Kidney tubule cell (primary cell): ENCODE measurements around the gene C1orf94.
A peak's percentile ranks its signal among the peaks of the same experiment; 100 is the strongest.

Experiments
- DNase-seq: peaks from one replicate; pipeline ENCODE4 v3.0.0-alpha.2; 2018; ENCODE audit warnings: low spot score

C1orf94 gene, protein sequence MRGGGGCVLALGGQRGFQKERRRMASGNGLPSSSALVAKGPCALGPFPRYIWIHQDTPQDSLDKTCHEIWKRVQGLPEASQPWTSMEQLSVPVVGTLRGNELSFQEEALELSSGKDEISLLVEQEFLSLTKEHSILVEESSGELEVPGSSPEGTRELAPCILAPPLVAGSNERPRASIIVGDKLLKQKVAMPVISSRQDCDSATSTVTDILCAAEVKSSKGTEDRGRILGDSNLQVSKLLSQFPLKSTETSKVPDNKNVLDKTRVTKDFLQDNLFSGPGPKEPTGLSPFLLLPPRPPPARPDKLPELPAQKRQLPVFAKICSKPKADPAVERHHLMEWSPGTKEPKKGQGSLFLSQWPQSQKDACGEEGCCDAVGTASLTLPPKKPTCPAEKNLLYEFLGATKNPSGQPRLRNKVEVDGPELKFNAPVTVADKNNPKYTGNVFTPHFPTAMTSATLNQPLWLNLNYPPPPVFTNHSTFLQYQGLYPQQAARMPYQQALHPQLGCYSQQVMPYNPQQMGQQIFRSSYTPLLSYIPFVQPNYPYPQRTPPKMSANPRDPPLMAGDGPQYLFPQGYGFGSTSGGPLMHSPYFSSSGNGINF

DNA sequence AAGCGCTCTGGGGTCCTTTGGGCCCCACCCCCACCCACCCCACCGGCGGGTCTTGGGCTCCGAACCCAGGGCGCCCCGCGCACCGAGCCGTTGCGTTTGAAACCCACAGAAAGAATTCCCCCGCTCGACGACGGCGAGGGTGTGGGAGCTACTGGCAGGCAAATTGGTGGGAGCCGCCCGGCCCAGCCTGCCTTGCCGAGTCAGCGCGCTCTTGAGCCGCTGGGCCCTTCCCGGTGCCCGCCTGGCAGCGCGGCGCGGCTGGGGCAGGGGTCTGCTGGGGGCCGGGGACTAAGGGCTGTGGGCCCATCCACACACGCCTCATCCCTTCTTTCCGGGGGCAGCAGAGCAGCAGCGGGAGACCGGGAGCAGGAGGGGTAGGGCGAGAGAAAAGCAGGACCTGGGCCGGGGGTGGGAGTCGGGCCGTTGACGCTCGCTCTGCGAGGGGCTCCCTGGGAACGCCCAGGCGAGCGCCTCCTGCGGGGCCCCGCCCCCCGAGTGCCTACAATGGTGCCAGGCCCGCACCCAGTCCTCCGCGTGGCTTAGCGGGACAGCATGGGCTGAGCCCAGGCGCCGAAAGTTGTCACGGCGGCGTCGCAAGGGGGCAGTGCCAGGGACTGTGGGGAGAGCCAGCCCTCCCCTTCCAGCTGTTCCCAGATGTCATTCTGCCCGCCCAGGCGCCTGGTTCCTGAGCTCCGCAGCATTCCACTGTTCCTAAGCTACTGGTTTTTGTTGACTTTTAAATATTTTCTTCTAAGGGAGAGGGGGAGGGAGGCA, at the start of gene C1orf94:
TSS of gene C1orf94 (plus strand) at position 78 of the 774 bp plus-strand sequence. CDS start 883 bp downstream, outside the sequence.
- DNase-seq = no peak

DNA sequence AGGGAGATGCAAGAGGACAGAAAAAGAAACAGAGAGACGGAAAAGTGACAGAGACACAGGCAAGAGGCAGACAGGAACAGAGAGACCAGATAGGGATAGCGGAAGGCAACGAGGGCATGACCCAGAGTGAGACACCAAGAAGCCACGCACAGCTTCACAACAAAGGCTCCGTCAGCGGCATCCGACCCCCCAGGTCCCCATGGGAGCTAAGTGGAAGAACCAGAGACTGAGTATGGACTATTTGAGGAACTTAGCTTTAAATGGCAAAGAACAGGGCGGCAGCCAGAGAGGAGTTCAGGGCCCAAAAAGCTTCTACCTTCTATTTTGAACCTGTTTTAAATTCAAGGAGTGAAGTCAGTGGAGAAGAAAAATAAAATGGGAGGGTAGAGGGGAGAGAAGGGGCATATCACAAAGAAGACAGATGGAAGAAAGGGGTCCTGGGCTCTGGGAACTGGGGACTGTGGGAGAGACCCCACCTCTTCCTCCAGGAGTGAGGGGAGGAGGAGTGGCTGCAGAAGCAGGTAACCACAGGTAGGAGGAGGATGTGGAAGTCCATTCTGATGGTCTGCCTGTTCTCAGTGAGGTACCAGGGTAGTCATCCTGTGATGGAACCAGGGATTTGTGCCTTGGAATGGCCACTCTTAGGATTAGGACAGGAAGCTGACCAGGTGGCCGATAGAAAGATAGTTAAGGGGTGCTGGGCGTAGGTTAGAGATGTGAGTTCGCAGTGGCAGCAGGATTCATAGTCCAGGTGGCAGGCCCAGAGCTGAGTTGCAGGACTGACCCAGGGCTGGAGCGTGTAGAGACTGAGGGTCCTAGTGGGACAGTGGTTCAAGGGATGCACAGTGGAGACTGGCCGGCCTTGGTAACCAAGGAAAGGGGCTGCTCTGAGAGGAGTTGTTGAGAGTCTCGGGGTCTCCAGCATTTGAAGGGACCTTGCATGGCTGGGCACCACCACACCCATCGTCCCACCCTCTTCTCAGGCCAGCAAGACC, 49.4 kb upstream of the C1orf94 start:
- DNase-seq = no peak

DNA sequence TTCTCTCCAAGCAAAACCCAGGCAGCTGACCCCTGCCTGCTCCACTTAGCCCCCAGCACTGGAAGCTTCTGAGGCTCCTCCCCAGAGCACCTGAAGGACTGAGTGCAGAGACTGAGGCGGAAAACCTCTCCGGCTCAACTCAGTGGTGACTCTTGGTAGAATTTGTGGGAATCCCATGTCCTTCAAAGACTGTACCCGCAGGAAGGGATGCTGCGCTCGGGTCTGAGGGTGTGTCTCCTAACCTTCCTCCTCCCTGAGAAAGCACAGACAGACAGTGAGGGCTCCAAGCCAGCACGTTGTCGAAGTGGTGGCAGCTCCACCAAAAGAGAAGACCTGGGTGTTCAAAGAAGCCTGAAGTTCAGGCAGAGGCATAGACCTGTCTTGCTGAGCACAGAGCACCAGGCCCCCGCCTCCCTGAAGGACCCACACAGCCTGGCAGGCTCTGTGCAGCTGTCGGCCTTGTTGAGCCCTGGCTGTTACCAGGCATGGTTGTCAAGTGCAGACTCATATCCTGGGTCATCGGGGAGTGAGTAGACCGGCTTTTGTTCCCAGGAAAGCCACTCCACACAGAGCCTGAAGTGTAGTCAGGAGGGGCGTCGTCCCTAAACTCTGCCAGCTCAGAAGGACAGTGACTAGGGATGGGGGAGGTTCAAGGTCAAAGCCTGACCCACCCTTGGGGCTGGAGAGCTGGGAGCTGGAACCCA, 48.4 kb upstream of the C1orf94 start:
- no peak for DNase-seq

DNA sequence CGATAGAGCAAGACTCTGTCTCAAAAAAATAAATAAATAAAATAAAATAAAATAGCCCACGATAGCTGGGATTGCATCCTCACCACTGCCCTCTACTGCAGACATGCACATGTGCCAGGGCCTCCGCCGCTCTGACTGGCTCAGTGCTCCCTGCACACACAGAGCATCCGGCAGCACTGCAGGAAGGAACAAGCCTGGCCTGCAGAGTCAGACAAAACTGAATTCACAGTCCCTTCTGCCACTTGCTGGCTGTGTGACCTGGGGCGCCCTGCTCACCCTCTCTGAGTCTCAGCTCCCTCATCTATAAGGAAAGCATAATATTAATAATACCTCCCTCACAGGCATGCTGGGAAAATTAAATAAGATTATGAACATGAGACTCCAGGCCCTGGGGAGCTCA, 47.1 kb upstream of the C1orf94 start:
- no peak for DNase-seq

DNA sequence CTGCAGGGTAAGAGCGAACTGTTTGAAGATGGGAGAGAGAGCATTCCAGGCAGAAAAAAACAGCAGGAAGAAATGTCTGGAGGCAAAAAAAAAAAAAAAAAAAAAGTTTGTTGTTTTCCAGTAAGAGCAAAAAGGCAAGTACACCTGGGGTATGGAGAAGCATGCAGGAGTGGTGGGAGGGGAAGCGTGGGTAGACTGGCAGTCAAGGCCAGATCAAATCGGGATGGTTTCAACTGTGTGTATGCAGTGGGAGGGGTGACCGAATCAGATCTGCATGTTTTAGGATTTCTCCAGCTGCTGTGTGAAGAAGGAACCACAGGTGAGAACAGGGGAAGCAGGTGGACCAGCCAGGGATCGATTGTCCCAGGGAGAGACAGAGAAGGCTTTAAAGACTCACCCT, 46.4 kb upstream of the C1orf94 start:
- DNase-seq = no peak

DNA sequence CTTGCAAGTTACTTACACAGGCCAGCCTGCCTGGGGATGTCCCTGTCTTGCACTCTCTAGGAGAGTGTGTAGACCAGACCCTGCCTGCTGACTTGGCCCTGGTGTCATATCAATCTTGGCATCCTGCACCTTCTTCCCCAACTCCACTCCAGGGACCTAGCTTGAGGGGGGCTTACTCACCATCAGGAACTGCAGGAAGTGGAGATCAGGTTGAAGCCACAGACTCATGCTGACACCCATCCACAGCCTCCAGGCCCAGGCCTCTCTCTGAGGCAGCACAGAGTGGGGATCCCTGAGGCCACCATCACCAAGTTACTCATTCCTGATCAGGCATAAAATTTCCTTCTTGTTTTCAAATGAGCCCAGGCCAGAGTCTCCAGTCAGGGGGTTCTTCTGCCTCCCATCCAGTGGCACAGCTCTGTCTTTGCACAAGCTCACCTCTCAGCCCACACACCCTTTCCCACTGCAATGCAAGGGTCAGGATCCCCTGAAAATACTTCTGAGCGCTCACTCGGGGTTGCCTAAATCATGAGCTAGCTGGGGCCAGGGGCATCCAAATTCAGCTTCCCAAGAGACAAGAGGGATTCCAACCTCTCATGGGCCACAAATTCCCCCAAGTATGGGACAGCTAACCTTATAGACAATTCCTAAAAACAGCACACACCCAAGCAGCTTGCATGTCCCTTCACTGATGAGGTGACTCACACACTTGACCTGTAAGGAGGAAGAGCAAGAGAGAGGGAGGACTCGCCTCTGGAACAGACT, 45.1 kb upstream of the C1orf94 start:
- peak; percentile 42 for DNase-seq

DNA sequence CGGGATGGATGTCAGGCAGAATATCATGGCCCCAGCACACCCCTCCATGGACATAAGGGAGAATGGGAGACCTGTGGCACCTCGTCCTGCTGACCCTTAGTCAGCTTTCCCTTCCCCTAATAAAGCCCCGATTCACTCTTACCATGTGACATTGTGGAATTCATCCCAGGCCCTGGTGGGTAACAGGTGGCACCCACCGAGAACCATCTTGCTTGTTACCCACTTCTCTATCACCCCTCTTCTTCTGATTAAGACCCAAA, 44.6 kb upstream of the C1orf94 start:
- DNase-seq = no peak

DNA sequence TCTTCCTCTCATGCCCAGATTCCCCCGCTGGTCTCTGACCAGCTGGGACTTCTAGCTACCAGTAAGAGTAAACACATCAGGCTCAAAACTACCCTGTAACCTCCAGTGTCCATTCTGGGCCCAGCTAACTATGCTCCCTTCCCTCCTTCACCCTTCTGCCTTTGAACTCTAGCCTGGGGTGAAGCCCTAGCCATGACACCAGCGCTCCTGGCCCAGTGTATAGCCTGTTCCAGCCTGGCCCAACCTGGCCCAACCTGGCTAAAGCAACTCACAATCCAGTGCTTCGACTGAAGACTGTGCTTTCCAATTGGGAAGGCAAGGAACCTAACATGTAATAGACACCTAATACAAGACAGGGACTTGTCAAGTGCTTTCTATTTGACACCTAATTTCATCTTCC, 39.3 kb upstream of the C1orf94 start:
- no peak for DNase-seq

DNA sequence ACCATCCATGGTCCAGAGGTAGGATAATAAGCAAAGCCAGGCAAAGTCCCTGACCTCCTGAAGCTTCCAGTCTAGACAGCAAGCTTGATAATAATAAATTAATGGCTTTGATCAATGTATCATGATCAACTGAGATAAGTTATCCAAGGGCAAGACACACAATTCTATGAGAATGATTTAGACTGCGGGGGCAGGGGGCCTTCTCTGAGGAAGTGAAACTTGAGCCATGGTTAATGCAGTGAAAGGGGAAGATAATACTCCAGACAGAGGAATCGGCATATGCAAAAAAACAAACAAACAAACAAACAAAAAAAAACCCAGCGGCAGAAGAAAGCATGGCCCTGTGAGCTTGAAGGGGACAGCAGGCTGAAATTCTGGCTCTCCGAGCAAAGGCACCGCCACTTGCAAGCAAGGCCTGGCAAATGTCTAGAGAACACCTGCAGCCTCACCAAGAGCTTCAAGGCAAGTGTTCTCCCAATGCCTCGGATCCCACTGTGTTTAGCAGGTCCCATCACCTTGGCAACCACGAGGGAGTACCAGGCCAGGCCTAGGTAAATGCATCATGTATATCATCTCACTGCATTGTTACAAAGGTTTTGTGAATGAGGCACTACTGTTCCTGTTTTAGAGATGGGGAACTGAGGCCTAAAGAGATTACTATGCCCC, 36.6 kb upstream of the C1orf94 start:
- DNase-seq = no peak

DNA sequence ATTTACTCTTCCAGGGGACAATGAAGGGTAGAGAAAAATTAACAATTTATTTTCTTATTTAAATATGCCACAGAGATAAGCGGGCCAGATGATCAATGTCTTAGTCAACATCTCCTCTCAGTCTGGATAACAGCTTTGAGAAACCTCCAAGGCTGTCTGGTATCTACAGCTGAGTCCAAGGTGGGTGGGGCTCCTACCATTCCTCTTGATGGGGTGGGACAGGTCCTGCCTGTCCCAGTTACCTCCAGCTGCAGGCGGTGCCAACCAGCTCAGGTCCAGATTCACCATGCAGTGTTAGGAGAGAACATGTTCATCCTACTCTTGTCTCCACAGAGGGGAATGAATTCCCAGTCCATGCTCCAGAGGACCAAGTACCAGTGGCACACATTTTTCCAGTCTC, 32.7 kb upstream of the C1orf94 start:
- DNase-seq = no peak

DNA sequence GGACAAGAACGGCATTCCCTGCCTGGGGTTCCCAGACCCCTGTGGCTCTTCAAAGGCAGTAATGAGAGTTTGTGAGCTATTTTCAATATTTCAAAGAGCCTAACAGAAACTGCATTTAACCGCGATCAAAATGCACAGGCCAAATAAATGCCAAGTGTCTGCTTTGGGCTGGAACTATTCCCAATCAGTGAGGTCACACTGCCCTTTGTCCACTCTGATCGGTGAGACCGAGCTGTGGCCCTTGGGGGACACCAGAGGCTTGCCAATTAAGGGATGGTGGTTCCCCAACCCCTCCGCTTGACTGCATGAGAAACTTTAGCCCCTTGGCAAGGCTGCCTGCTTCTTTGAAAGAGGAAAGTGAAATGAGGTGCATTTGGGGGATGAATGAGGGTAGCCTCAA, 31.9 kb upstream of the C1orf94 start:
- no peak for DNase-seq

DNA sequence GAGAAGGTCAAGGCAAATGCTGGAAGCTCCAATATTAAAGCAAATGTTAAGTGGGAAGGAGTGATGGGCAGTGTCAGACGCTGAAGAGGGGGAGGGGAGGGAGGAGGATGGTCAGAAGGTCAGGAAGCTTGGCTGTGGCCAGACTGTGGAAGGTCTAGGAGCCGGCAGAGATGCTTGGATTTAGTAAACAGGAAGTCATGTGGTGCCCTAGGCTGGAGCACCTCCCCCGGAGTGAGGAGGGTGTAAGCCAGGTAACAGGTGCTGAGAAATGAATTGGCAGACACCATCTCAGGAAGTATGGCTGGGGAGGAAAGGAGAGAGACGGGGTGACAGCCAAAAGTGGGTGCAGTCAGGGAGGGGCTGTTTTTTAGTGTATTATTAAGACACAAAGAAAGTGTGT, 29.4 kb upstream of the C1orf94 start:
- no peak for DNase-seq

DNA sequence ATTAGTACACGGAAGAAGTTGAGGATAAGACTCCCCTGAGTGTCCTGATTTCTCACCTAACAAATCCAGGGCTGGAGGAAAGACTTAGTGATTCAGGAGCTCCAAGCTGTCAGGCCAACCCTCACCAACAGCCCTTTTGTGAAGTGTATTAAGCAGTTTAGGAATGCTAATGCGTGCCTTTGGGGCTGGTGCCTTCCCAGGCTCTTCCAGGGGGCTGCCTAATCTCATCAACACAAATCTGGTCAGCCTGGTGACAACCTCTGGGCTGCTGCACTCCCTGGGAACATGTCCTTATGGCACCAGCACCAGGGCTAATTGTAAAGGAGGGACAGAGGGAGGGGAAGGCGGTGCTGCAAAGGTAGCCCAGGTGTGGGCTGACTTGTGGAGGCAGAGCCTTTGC, 27.2 kb upstream of the C1orf94 start:
- no peak for DNase-seq

DNA sequence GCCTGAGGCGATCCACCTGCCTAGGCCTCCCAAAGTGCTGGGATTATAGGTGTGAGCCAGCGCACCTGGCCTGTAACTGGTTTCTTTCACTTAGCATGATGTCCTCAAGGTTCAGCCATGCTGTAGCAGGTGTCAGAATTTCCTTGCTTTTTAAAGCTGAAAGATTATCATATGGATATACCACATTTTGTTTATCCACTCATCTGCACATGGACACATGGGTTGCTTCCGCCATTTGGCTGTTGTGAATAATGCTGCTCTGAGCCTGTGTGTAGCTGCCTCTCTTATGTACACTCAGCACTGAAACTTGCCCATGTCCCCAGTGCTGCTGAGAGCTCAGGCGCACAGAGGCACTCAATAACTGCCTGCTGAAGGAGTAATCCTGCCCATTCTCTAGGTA, 23.5 kb upstream of the C1orf94 start:
- DNase-seq = no peak

DNA sequence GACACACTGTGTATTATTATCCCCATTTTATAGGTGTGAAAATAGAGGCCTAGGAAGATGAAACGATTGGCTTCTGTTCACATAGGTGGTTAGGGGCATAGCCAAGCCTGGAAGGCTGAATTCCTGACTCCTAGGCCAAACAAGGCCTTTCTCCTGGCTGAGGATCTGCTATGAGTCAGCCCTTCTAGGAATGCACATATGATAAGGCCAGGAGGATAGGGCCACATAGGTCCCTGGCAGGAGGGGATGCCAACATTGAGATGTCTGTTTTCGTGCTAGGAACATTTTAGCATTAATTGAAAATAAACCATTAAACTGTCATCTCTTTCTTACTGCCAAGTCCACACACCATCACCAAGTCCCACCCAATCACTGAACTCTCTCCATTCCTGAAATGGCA, 20.8 kb upstream of the C1orf94 start:
- no peak for DNase-seq

DNA sequence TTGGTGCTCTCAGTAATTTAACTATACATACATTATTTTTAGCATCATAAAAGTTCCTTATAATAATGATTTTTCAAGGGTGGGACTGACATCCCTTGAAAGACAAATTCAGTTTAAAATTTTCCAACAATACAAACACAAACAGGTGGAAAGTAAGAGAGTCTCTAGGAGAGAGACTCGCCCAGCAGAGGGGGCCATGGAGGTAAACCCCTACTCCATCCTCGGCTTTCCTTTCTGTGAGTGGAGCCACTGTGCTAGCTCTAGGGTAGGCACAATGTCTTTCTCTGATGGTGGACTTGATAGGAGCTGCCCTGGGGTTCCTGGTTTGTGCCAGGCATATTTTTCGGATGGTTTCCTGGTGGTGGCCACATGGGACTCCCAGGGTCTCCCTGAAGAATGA, 20.0 kb upstream of the C1orf94 start:
- DNase-seq = no peak

DNA sequence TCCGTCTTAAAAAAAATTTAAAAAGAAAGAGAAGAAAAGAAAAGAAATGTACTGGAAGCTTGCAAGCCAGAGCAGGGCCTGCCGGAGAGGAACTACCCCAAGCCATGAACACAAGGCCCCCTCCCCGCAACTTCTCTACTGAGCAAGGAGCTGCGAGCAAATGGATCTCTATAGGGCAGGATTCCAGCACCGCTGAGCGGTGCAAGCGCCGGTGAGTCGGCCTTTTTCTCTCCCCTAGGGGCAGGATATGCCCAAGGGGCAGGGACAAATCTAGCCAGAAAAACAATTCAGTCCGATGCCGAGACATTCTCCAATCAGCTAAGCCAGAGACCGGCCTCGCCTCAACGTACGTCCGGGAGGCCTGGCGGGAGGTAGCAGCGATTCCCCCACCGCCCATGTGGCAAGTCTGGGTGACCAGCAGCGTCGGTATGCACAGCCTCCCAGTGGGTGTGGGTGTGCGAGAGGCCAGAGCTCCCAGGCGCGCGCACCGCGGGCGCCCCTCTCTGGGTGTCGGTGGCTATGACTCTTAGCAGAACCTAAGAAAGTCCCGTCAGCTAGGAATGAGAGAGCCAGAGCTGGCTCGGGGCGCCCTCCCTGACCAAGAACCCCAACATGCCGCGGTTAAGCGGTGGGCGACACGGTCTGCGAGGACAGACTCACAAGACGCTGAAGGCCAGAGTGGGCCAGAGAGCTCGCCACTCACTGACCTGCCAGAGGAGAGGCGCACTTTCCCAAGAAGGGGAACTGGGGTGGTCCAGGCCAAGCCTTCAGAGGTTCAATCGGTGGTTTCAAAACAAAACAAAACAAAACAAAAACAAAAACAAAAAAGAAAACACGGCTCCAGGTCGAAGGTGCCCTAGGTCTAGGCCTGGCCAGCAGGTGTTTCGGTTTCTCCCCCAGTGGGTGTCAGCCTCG, 13.6 kb upstream of the C1orf94 start:
- DNase-seq = peak; percentile 95

DNA sequence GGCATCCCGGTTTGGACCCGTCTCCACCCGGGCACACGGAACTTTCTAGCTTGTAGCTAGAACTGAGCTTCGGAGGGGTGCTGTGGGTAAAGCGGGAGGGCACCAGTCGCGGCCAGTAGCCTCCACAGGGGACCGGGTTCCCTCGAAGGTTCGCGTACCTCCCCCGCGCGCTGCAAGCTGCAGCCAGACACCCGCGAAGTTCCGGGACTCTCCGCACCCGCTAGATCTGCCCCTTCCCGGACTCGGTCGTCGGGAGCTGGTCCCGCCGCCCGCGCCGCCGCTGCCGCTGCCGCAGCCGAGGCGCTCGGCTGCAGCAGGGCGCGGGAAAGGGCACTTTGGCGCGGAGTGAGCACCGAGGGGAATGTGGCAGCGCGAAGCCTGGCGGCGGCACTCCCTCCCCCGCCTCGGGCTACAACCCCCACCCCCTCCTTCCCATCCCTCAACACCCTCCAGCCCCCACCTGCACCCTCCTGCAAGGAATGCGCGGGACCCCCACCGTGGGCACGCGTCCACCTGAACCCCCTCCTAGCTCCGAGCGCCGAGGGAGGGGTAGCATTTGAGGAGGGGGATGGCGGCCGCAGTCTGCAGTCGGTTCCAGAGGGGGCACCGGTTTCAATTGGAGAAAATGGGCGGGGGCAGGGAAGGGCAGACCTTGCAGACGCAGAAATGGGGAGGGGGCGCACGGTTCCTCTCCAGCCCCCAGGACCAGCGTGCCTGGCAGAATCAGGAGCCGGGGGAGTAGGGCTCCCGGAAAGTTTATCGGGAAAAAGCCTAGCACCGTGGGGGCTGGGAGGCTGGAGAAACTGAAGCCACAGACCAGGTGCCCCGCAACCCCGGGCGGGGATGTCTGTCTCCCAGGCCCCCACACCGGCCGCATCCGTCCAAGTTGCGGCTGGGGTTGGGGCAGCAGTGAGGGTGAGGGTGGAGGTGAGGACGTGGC, 12.6 kb upstream of the C1orf94 start:
- DNase-seq = peak; percentile 7
